ENCODE results near the gene ZNF385D.

- TF ChIP-seq ZNF274 (IDR thresholded peaks at IDR 0.05; ENCODE audit: low read depth, low read length) (no peak), YY1 (IDR thresholded peaks at IDR 0.05; ENCODE audit: insufficient read depth, insufficient read length) (no peak)
Observed at GRCh38 chr3:21745966-21746365, 5.0 kb downstream of the ZNF385D start.
